DMS53 treated with DMSO at 0.1 percent for 48 hours (cell line): ENCODE results near the gene NUP98.

ENCODE experiments used
- DNase-seq: peaks from one replicate; lab custom pipeline; 2025; ENCODE audit not compliant: unreplicated experiment; lab: John Stamatoyannopoulos, UW

NUP98 gene

DNA sequence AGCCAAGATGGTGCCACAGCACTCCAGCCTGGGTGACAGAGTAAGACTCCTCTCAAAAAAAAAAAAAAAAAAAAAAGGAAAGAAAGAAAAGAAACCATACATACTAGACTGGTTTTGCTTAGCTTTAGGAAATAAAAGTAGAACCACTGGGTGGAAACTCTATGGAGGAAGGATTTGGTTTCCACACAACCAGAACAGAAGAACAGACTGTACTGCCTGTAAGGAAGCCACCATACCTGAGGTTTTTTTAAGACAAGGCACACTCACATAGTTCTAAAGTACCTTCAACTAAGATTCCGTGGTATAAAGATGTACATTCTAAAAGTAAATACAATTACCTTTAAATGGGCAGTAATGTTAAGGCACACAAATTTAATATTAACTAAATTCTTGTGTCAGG, 58.6 kb downstream of the NUP98 start:
- no peak for DNase-seq

DNA sequence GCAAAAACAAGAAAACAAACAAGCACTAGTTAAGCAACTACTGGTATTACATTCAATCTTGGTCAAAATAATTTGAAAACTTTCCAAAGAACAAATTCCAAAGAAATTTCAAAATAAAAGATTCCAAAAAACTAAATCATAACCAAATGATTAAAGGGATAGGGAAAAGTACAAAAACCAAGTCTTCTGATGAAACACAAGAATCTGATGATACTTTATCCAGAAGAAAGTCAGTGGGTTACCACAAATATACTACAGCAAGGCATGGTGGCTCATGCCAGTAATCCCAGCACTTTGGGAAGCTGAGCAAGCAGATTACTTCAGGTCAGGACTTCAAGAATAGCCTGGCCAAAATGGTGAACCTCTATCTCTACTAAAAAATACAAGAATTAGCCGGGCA, 59.1 kb downstream of the NUP98 start:
- no peak for DNase-seq

DNA sequence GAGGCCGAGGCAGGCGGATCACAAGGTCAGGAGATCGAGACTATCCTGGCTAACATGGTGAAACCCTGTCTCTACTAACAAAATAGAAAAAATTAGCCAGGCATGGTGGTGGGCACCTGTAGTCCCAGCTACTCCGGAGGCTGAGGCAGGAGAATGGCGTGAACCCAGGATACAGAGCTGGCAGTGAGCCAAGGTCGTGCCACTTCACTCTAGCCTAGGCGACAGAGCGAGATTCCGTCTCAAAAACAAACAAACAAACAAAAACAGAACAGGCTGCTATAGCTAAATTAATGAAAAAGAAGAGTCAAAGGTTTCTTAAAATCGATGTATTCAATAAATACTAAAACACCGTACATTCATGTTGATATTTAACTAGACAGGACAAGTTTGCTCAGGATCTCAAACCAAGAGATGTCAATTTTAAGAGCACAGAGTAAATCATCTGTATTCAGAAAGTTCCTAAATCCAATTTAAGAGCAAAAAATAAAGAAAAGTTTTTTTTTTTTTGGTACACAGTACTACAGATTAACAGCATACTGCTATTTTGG, 59.9 kb downstream of the NUP98 start:
- no peak for DNase-seq

DNA sequence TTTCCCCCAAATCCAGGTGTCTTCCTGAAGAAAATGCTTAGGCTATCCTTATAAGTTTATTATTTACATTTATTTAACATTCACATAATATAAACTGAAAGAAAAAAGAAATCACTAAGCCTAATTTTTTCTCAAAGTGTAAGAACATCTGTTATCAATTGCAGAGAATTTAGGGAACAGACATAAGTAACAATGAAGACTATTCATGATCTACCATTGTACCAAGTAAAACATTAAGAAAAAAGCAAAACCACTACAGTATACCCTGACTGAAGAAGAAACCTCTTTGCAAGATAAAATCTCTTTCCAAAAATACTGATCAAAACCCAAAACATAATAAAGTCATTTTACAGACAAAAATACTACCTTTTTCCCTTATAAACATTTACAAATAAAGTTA, 60.5 kb downstream of the NUP98 start:
- DNase-seq = no peak

DNA sequence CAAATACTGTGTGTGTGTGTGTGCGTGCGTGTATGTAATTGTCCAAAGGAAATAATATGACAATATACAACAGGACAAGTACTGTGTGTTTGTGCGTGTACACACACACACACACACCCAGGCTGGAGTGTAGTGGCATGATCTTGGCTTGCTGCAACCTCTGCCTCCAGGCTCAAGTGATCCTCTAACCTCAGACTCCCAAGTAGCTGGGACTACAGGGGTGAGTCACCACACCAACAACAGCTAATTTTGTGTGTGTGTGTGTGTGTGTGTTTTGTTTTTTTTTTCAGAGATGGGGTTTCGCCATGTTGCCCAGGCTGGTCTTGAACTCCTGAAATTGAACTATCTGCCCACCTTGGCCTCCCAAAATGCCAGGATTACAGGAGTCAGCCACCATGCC, 61.5 kb downstream of the NUP98 start:
- DNase-seq = no peak

DNA sequence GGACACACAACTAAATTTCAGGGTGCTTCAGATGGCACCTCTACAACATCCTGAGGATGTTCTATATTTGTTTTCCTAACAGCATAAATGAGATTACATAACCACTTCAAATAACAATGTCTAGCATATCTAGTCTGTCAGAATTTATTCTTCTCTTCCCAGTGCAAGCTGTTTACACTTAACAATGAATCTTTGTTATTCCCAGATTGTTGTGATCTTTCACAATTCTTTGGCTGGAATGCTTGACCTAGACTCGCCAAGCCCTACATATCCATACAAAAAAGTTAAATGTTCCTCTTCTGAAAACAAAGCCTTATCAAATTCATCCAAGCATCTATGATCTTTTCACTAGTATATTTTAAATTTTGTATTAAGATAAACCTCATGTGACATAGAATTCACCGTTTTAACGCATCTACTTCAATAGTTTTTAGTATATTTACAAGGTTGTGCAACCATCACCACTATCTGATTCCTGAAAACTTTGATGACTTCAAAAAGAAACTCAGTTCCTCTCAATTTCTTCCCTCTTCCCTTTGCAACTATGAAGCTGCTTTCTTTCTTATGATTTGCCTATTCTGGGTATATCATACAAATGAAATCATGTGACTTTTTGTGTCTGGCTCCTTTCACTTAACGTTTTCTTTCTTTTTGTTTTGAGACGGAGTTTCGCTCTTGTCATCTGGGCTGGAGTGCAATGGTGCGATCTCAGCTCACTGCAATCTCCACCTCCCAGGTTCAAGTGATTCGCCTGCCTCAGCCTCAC, 64.5 kb downstream of the NUP98 start:
- DNase-seq = no peak

DNA sequence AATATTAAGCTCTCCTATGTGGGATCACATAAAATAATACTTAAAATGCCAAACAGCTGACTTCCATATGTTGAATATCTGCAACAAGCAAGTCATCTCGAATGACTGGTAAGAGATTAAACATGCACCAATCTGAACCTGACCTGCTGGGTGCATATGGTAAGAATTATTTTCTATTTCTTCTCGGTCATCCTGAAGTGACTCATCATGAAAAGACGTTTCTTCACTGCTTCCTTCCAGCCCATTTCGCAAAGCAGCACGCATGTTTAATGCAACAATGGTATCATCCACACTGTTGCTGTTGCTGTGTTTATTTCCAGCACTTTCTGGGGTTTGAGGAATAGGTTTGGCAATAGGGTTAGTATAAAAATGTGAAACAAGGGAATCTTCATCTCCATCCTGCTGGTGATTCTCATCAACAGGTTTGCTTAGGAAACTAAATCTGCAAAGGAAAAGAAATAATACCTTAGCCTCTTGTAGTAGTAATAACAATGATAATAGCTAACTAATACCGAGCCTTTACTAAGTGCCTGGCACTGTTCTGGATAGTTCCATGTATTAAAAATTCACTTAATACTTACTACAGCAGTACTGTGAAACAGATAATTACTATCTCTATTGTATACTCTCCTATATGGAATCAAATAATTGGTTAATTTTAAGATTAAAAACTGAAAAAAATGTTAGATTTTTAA, 74.2 kb downstream of the NUP98 start:
- DNase-seq = no peak

DNA sequence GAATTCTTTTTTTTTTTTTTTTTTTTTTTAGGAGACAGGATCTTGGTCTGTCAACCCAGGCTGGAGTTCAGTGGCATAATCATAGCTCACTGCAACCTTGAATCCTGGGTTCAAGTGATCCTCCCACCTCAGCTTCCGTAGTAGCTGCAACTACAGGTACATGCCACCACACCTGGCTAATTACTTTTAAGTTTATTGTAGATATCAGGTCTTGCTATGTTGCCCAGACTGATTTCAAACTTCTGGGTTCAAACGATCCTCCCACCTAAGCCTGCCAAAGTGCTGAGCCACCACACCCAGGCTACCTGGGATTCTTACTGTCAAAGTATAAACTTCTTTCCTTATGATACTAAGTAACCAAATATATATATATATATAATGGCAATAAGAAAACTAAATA, 75.3 kb downstream of the NUP98 start:
- no peak for DNase-seq

DNA sequence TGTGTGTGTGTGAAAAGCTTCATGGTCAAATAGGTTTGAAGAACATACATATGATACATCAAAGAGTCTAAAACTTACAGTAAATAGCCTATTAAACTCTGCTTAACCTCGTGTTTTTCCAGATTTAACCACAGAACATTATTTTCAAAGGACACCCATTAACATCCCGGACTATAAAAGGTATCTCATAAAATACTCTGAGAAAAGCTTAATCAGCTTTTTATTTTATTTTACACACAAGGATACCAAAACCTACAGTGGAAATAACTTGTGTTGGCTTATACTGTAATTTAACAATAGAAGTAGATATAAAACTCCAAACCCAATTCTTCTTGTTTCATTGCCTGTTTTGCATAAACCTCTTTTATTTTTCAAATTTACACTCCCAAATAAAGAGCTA, 76.4 kb downstream of the NUP98 start:
- DNase-seq = no peak

DNA sequence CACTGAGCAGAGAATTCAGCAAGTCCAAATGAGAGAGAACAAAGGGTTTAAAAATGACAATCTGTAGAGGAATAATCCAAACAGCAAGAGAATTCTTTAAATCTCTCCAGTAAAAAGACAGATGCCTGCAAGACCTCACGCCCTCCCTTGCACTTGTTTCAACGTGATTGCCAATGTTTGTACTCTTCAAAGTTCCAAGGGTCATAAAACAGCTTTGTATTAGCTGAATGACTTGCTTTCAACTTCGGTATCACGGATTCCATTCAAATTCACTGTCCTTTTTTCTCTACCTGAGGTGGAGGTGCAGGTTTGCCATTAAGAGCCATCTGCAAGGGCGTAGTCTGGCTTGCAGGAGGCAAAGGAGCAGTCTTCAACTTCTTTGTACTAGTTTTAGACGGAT, 85.1 kb downstream of the NUP98 start:
- no peak for DNase-seq

DNA sequence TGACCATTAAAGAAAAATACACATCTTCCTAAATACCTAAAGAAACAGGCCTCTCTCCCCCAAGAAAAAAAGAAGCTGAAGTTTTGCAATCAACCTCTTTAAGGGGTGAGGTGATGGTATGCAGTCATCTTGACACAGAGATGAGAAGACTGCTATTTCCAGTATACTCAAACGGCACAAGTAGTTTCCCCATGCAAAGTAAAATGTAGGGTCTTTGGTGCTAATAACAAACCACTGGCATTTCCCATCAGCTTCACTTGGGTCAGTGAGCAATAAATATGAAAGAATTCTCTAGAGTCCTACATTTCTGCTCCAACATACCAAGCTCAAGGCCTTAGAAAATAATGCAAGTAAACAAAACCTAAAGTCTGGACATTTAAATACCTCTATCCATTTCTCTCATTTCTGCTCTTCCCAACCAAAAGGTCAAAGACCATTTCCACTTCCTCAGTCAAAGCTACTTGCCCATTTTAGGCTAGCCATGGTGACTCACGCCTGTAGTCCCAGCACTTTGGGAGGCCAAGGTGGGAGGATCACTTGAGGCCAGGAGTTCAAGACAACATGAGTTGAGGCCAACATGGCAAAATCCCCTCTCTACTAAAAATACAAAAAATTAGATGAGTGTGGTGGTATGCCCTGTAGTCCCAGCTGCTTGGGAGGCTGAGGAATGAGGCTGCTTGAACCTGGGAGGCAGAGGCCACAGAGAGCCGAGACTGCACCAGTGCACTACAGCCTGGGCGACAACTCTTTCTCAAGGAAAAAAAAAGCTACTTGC, 86.7 kb downstream of the NUP98 start:
- no peak for DNase-seq

DNA sequence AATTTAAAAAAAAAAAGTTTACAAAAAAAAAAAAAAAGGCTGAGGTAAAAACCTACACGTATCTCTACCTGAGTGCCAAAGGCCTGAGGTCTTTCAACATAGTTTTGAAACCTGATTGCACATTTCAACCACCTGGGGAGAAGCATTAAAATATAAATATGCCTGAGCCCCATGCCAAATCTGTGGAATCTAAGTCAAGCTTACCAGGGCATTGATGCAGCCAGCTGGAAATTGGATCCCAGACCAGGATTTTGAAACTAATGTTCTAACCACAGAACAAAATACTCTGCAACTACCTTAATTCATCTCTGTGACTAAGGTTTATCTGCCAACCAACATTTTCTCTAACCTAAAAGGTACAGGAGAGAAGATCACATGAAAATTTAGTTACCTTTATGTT, 87.4 kb downstream of the NUP98 start:
- no peak for DNase-seq

DNA sequence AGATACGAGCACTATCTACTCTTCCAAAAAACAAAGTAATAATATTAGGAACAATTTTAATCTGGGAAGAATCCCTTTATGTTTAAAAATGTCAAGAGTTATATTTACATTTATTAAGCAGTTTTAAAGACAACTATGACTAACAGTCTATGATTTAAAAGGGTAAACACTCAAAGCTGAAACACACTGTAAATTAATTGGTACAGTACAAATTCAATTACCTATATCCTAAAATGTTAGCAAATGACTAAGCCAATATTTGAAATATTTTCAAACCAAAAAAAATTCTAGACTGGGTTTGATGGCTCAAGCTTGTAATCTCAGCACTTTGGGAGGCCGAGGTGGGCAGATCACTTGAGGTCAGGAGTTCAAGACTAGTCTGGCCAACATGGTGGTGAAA, 90.2 kb downstream of the NUP98 start:
- DNase-seq = no peak

DNA sequence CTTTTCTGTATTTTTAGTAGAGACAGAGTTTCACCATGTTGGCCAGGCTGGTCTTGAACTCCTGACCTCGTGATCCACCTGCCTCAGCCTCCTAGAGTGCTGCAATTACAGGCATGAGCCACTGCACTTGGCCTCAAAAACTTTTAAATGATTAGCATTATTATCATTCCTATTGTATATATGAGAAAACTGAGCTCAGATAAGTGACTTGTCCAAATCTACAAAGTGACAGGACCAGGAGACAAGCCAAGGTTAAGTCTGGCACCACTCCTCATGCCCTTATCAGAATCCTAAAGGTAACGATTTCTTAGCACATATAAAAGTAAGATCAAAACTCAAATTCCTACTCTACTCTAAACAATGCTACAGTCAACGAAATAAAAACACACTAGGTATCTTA, 94.0 kb downstream of the NUP98 start:
- no peak for DNase-seq

DNA sequence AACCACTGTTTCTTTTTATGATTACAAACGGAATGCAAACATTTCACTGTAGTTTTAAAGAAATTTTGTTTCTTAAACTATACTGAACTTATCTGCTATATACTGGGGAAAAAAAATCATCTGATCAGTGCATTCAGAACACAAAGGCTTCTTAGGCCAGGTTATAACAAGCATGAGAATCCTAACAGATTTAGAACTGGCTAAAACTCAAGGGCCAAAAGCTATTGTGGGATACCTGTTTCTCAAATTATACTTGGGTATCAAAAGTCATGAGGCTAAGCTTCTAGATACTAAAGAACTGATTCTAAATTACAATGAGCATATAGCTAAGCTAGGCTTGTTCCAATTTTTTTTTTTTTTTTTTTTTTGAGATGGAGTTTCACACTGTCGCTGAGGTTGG, 96.4 kb downstream of the NUP98 start:
- DNase-seq = no peak

DNA sequence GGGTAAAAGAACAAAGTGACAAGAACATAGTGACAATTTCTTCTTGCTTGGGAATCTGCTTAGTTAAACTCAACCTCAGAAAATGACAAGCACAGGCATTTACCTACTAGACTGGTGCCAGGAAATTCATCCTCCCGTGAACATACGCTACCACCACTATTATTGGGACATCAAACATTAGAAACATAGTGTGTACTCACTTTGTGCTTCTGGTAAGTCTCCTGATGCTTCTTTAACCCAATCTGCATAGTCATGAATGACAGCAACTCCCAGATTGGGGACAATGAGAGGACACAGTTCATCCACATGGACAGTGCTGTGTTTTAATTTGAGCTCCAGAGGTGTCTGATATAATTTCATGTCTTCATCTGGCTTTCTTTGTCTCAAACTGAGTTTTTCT, 96.9 kb downstream of the NUP98 start:
- DNase-seq = no peak

DNA sequence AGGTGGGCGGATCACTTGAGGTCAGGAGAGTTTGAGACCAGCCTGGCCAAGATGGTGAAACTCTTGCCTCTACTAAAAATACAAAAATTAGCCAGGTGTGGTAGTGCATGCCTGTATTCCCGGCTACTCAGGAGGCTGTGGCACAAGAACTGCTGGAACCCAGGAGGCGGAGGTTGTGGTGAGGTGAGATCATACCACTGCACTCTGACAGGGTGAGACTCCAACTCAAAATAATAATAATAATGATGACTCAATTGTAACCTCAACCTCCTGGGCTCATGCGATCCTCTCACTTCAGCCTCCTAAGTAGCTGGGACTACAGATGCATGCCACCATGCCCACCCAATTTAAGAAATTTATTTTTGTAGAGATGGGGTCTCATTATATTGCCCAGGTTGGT, 110.6 kb downstream of the NUP98 start:
- DNase-seq = no peak

DNA sequence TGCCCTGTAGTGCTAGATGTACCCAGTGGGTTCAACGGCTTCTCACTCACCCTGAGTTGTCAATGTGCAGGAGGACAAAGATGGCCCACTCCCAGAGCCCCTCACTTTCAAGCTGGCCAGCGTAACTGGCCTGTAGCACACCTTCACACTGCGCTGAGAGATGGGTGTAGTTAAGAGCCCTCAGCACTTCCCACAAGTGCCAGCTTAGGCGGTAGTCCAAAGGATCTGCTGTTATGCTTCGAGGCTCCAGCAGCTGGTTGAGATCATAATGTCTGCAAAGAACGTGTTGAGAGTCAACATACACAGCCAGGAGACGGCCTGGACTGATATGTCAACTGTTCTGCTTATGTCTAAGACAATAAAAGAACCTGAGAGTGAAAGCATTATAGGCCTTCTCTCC, 111.4 kb downstream of the NUP98 start:
- no peak for DNase-seq

DNA sequence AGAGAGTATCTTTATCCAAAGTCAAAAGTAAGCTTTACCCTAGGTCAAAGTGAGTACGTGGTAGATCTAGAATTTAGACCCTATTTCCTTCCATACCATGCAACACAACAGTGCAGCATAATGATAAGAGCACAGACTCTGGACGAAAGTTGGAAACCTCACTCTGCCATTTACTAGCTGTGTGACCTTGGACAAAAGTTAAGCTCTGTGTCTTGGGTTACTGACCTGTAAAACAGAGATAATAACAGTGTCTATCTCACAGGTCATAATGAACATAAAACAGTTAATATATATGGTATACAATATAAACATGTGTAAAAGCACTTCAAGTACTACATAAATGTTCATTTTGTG, 112.6 kb downstream of the NUP98 start:
- no peak for DNase-seq

DNA sequence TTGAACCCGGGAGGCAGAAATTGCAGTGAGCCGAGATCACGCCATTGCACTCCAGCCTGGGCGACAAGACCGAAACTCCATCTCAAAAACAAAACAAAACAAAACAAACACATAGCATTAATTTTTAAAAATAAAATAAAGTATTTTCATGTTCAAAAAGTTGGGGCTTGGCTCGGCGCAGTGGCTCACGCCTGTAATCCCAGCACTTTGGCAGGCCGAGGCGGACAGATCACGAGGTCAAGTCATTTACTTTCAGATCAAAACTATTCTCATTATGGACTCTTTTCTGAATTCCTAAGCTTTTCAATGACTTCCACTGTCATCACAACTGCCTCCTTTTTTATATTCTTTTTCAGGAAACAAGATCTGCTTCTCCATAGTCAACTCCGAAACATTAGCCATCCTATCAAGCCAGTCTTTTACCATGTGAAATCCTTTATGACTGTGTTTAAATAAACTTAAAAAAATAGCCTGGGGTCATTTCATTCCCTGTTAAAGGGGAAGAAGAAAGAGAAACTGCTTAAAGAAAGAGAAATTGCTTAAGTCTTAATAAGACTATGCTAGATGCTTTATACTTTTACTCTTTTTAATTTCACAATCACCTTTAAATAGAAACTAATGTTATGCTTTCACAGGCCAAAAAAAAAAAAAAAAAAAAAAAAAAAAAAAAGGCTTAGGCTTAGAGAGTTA, 113.1 kb downstream of the NUP98 start:
- no peak for DNase-seq

DNA sequence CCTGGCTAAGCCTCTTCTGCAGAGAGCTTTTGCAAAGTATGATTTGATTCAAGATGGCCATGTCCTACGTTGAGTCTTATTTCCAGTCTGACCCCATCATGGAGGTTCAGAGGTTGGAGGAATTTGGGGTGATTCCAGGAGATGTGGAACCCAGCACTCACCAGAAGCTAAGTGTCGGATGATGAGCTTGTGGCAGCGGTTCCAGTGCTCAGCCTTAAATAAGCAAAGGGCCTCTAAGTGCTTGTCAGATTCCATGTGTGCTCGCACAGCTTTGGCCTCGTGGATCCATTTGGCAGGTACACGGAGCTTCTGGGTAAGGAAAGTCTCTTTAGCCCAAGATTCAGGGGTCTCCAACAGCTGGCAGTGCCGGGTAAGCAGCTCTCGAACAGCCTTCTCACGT, 114.3 kb downstream of the NUP98 start:
- no peak for DNase-seq
